Measurements from ENCODE around the gene IGSF9. TPM values are rescaled to one million over a fixed set of nuclear protein-coding genes. Genes with fewer than 3 reads are reported as not detected.
A peak's percentile ranks its signal among the peaks of the same experiment; 100 is the strongest.

The IGSF9 gene
- total RNA-seq, 1 donor from 2014 or later = 24.5 TPM

GRCh38 chr1:159895286-159895685 is 50.1 kb downstream of the IGSF9 start:
- H3K36me3 Mint-ChIP-seq (ENCODE audit: low read depth) = no peaks in the 10 kb centered on the region
- H3K9me3 Mint-ChIP-seq = no peaks in the 10 kb centered on the region
- no peak overlapping the region for H3K4me3 Mint-ChIP-seq
- H3K27ac Mint-ChIP-seq (ENCODE audit: unreplicated experiment) = no peak overlapping the region
- no peak for TF ChIP-seq CTCF (conservative IDR thresholded peaks at IDR 0.05)
- DNase-seq (ENCODE audit: low read depth, low spot score) = no peak
- peaks cover 12% of the 10 kb centered on the region for H3K4me1 Mint-ChIP-seq
- peaks cover 45% of the 10 kb centered on the region for H3K27me3 Mint-ChIP-seq (ENCODE audit: low read depth)

- H3K9me3 Mint-ChIP-seq = no peaks in the 10 kb centered on the region
- no peaks in the 10 kb centered on the region for H3K36me3 Mint-ChIP-seq (ENCODE audit: low read depth)
- no peak for TF ChIP-seq CTCF (conservative IDR thresholded peaks at IDR 0.05)
- no peak overlapping the region for H3K27ac Mint-ChIP-seq (ENCODE audit: unreplicated experiment)
- no peak for DNase-seq (ENCODE audit: low read depth, low spot score)
- H3K27me3 Mint-ChIP-seq (ENCODE audit: low read depth) = peaks cover 39% of the 10 kb centered on the region
- H3K4me1 Mint-ChIP-seq = peaks cover 9% of the 10 kb centered on the region
- no peak overlapping the region for H3K4me3 Mint-ChIP-seq
These were observed 52.5 kb downstream of the IGSF9 start for GRCh38 chr1:159892944-159893343.

GRCh38 chr1:159891275-159892157 is 53.9 kb downstream of the IGSF9 start:
- DNase-seq (ENCODE audit: low read depth, low spot score) = peak; percentile 28
- Mint-ChIP-seq H3K36me3 (ENCODE audit: low read depth) (no peaks in the 10 kb centered on the region), H3K9me3 (no peaks in the 10 kb centered on the region), H3K4me1 (peaks cover 9% of the 10 kb centered on the region), H3K4me3 (no peak overlapping the region), H3K27me3 (ENCODE audit: low read depth) (peaks cover 36% of the 10 kb centered on the region), H3K27ac (ENCODE audit: unreplicated experiment) (no peak overlapping the region)
- peak; percentile 75 for TF ChIP-seq CTCF (conservative IDR thresholded peaks at IDR 0.05)

GRCh38 chr1:159890390-159890789 is 55.0 kb downstream of the IGSF9 start:
- no peak overlapping the region for H3K4me3 Mint-ChIP-seq
- no peaks in the 10 kb centered on the region for H3K36me3 Mint-ChIP-seq (ENCODE audit: low read depth)
- DNase-seq (ENCODE audit: low read depth, low spot score) = no peak
- TF ChIP-seq CTCF (conservative IDR thresholded peaks at IDR 0.05) = no peak
- no peak overlapping the region for H3K27ac Mint-ChIP-seq (ENCODE audit: unreplicated experiment)
- peaks cover 9% of the 10 kb centered on the region for H3K4me1 Mint-ChIP-seq
- peaks cover 35% of the 10 kb centered on the region for H3K27me3 Mint-ChIP-seq (ENCODE audit: low read depth)
- no peaks in the 10 kb centered on the region for H3K9me3 Mint-ChIP-seq

- H3K27ac Mint-ChIP-seq (ENCODE audit: unreplicated experiment) = no peak overlapping the region
- DNase-seq (ENCODE audit: low read depth, low spot score) = no peak
- H3K9me3 Mint-ChIP-seq = no peaks in the 10 kb centered on the region
- H3K4me1 Mint-ChIP-seq = peaks cover 9% of the 10 kb centered on the region
- no peak for TF ChIP-seq CTCF (conservative IDR thresholded peaks at IDR 0.05)
- H3K27me3 Mint-ChIP-seq (ENCODE audit: low read depth) = peaks cover 33% of the 10 kb centered on the region
- no peak overlapping the region for H3K4me3 Mint-ChIP-seq
- no peaks in the 10 kb centered on the region for H3K36me3 Mint-ChIP-seq (ENCODE audit: low read depth)
These were observed 55.6 kb downstream of the IGSF9 start for GRCh38 chr1:159889821-159890252.
